Suprapubic skin (tissue), 3 donors: ENCODE data around the gene TBATA.

Experiments used
- CTCF ChIP-seq, 2 donors: fragments of 200-600 bp in 1 of 2; fragments of 450-650 bp in 1 of 2; sonication (generic) in 1 of 2; IDR thresholded peaks; one replicate each; pipeline ENCODE4 v1.5.1; 2016 to 2019; ENCODE audit warnings: antibody characterized with exemption in 2 of 2, mild to moderate bottlenecking in 1 of 2, moderate library complexity in 1 of 2
- EP300 ChIP-seq: sonication (generic); formaldehyde crosslinking; IDR thresholded peaks from one replicate; pipeline ENCODE4 v1.6.1; 2017; ENCODE audit warnings: antibody characterized with exemption
- POLR2A ChIP-seq, 2 donors: fragments of 450-650 bp; IDR thresholded peaks; one replicate each; pipeline ENCODE4 v1.6.1; 2017; ENCODE audit warnings: antibody characterized with exemption in 2 of 2, mild to moderate bottlenecking in 2 of 2, moderate library complexity in 2 of 2

GRCh38 chr10:70723771-70724170, 61.4 kb downstream of the TBATA start:
- TF ChIP-seq CTCF (IDR thresholded peaks at IDR 0.05) (no peak), POLR2A (IDR thresholded peaks at IDR 0.05) (no peak), EP300 (no peak)
